ENCODE measurements around the gene DUOX1.

The DUOX1 gene

DNA sequence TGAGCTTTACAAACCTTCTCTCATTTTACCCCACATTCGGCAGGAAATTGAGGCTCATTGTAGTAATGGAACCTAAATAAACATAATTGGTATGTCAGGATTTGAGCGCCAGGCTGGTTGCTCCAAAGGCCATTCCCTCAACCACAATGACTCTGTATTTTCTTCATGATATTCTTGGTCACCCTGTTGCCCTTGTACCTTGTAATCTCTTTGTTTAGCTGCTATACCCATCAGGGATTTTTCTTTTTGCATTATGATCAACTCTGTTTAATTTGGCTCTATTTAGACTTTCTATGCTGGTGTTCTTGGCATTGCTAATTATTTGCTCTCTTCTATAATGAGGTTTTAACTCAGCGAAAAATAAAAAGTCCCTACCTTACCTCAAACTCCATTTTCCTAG is 45.6 kb upstream of the DUOX1 start:
- no peak overlapping the region for H2BK120ac ChIP-seq (ENCODE audit: insufficient read depth, low read length, poor library complexity)
- no peak overlapping the region for H2AK5ac ChIP-seq (ENCODE audit: low read length)
- H4K8ac ChIP-seq (ENCODE audit: low read depth, low read length): no peak overlapping the region
- no peak overlapping the region for H3K18ac ChIP-seq (ENCODE audit: low read length)
- H3K4me1 ChIP-seq (ENCODE audit: control insufficient read depth in 1 of 2, insufficient read depth in 2 of 2, low read length in 2 of 2): no peaks in the 10 kb centered on the region
- H3K23ac ChIP-seq (ENCODE audit: low read length): no peak overlapping the region
- H3K27me3 ChIP-seq (ENCODE audit: insufficient read depth, low read length): no peaks in the 10 kb centered on the region
- H3K79me2 ChIP-seq (ENCODE audit: control insufficient read depth, insufficient read depth, low read length, poor library complexity): no peaks in the 10 kb centered on the region
- H3K9ac ChIP-seq (ENCODE audit: low read length): no peak overlapping the region
- H2BK12ac ChIP-seq (ENCODE audit: low read length): no peak overlapping the region
- H2AFZ ChIP-seq (ENCODE audit: insufficient read depth, low read length, poor library complexity): no peak overlapping the region
- no peak overlapping the region for H2BK5ac ChIP-seq (ENCODE audit: low read depth, low read length, poor library complexity)
- H3K9me3 ChIP-seq (ENCODE audit: insufficient read depth, low read depth, low read length): no peaks in the 10 kb centered on the region
- DNase-seq: no peak
- no peaks in the 10 kb centered on the region for H3K36me3 ChIP-seq (ENCODE audit: control insufficient read depth in 1 of 2, insufficient read depth in 2 of 2, low read length in 2 of 2)
- no CpG with 5 or more reads among the region's 3 CpGs for WGBS (ENCODE audit: extremely low coverage, insufficient coverage, insufficient read length)
- H3K27ac ChIP-seq (ENCODE audit: low read depth, low read length): no peak overlapping the region
- no peak overlapping the region for H3K4me3 ChIP-seq (ENCODE audit: low read depth, low read length)
- no peak overlapping the region for H4K91ac ChIP-seq (ENCODE audit: low read depth, low read length)
- H3K4me2 ChIP-seq (ENCODE audit: low read length): no peak overlapping the region
- H3K14ac ChIP-seq (ENCODE audit: low read length): no peak overlapping the region
- H4K12ac ChIP-seq (ENCODE audit: low read depth, low read length): no peak overlapping the region
- H3K4ac ChIP-seq (ENCODE audit: low read depth, low read length): no peak overlapping the region
- no peaks in the 10 kb centered on the region for H3K79me1 ChIP-seq (ENCODE audit: low read length)

- no peaks in the 10 kb centered on the region for H3K79me1 ChIP-seq (ENCODE audit: low read length)
- H3K14ac ChIP-seq (ENCODE audit: low read length): no peak overlapping the region
- no peak overlapping the region for H3K9ac ChIP-seq (ENCODE audit: low read length)
- no peak overlapping the region for H3K4me3 ChIP-seq (ENCODE audit: low read depth, low read length)
- no peak overlapping the region for H3K18ac ChIP-seq (ENCODE audit: low read length)
- H3K23ac ChIP-seq (ENCODE audit: low read length): no peak overlapping the region
- no peak overlapping the region for H4K91ac ChIP-seq (ENCODE audit: low read depth, low read length)
- H3K4me1 ChIP-seq (ENCODE audit: control insufficient read depth in 1 of 2, insufficient read depth in 2 of 2, low read length in 2 of 2): no peaks in the 10 kb centered on the region
- no peak overlapping the region for H3K4me2 ChIP-seq (ENCODE audit: low read length)
- H3K9me3 ChIP-seq (ENCODE audit: insufficient read depth, low read depth, low read length): no peaks in the 10 kb centered on the region
- WGBS (ENCODE audit: extremely low coverage, insufficient coverage, insufficient read length): no CpG with 5 or more reads among the region's 1 CpG
- no peak overlapping the region for H2BK12ac ChIP-seq (ENCODE audit: low read length)
- H2AK5ac ChIP-seq (ENCODE audit: low read length): no peak overlapping the region
- no peaks in the 10 kb centered on the region for H3K79me2 ChIP-seq (ENCODE audit: control insufficient read depth, insufficient read depth, low read length, poor library complexity)
- no peaks in the 10 kb centered on the region for H3K27me3 ChIP-seq (ENCODE audit: insufficient read depth, low read length)
- no peak overlapping the region for H2BK120ac ChIP-seq (ENCODE audit: insufficient read depth, low read length, poor library complexity)
- H4K8ac ChIP-seq (ENCODE audit: low read depth, low read length): no peak overlapping the region
- no peak for DNase-seq
- H2BK5ac ChIP-seq (ENCODE audit: low read depth, low read length, poor library complexity): no peak overlapping the region
- H3K4ac ChIP-seq (ENCODE audit: low read depth, low read length): no peak overlapping the region
- no peak overlapping the region for H2AFZ ChIP-seq (ENCODE audit: insufficient read depth, low read length, poor library complexity)
- H4K12ac ChIP-seq (ENCODE audit: low read depth, low read length): no peak overlapping the region
- no peaks in the 10 kb centered on the region for H3K36me3 ChIP-seq (ENCODE audit: control insufficient read depth in 1 of 2, insufficient read depth in 2 of 2, low read length in 2 of 2)
- H3K27ac ChIP-seq (ENCODE audit: low read depth, low read length): no peak overlapping the region
Observed at GRCh38 chr15:45087513-45087912, 42.3 kb upstream of the DUOX1 start.

GRCh38 chr15:45088801-45089711 is 40.7 kb upstream of the DUOX1 start:
- Histone ChIP-seq H3K27ac (ENCODE audit: low read depth, low read length) (no peak overlapping the region), H3K4me3 (ENCODE audit: low read depth, low read length) (no peak overlapping the region), H3K4me1 (ENCODE audit: control insufficient read depth in 1 of 2, insufficient read depth in 2 of 2, low read length in 2 of 2) (no peaks in the 10 kb centered on the region), H2BK120ac (ENCODE audit: insufficient read depth, low read length, poor library complexity) (no peak overlapping the region), H2AFZ (ENCODE audit: insufficient read depth, low read length, poor library complexity) (no peak overlapping the region), H3K18ac (ENCODE audit: low read length) (no peak overlapping the region), H4K8ac (ENCODE audit: low read depth, low read length) (no peak overlapping the region), H2BK12ac (ENCODE audit: low read length) (no peak overlapping the region), H3K79me2 (ENCODE audit: control insufficient read depth, insufficient read depth, low read length, poor library complexity) (no peaks in the 10 kb centered on the region), H3K36me3 (ENCODE audit: control insufficient read depth in 1 of 2, insufficient read depth in 2 of 2, low read length in 2 of 2) (no peaks in the 10 kb centered on the region), H2BK5ac (ENCODE audit: low read depth, low read length, poor library complexity) (no peak overlapping the region), H3K9me3 (ENCODE audit: insufficient read depth, low read depth, low read length) (no peaks in the 10 kb centered on the region), H3K9ac (ENCODE audit: low read length) (no peak overlapping the region), H3K27me3 (ENCODE audit: insufficient read depth, low read length) (no peaks in the 10 kb centered on the region), H3K79me1 (ENCODE audit: low read length) (no peaks in the 10 kb centered on the region), H2AK5ac (ENCODE audit: low read length) (no peak overlapping the region), H3K23ac (ENCODE audit: low read length) (no peak overlapping the region), H3K4me2 (ENCODE audit: low read length) (no peak overlapping the region), H3K14ac (ENCODE audit: low read length) (no peak overlapping the region), H4K12ac (ENCODE audit: low read depth, low read length) (no peak overlapping the region), H3K4ac (ENCODE audit: low read depth, low read length) (no peak overlapping the region), H4K91ac (ENCODE audit: low read depth, low read length) (no peak overlapping the region)
- WGBS (ENCODE audit: extremely low coverage, insufficient coverage, insufficient read length): no CpG with 5 or more reads among the region's 10 CpGs
- DNase-seq: no peak

GRCh38 chr15:45089712-45090373 is 40.0 kb upstream of the DUOX1 start:
- no peak overlapping the region for H2AK5ac ChIP-seq (ENCODE audit: low read length)
- no peak overlapping the region for H3K4ac ChIP-seq (ENCODE audit: low read depth, low read length)
- H2BK12ac ChIP-seq (ENCODE audit: low read length): no peak overlapping the region
- H4K8ac ChIP-seq (ENCODE audit: low read depth, low read length): no peak overlapping the region
- no peak overlapping the region for H4K12ac ChIP-seq (ENCODE audit: low read depth, low read length)
- no peaks in the 10 kb centered on the region for H3K27me3 ChIP-seq (ENCODE audit: insufficient read depth, low read length)
- H3K4me1 ChIP-seq (ENCODE audit: control insufficient read depth in 1 of 2, insufficient read depth in 2 of 2, low read length in 2 of 2): no peaks in the 10 kb centered on the region
- no CpG with 5 or more reads among the region's 3 CpGs for WGBS (ENCODE audit: extremely low coverage, insufficient coverage, insufficient read length)
- peaks cover 2% of the 10 kb centered on the region for H3K9me3 ChIP-seq (ENCODE audit: insufficient read depth, low read depth, low read length)
- H3K79me1 ChIP-seq (ENCODE audit: low read length): no peaks in the 10 kb centered on the region
- H3K23ac ChIP-seq (ENCODE audit: low read length): no peak overlapping the region
- DNase-seq: no peak
- no peak overlapping the region for H3K9ac ChIP-seq (ENCODE audit: low read length)
- H2AFZ ChIP-seq (ENCODE audit: insufficient read depth, low read length, poor library complexity): no peak overlapping the region
- H3K27ac ChIP-seq (ENCODE audit: low read depth, low read length): no peak overlapping the region
- H3K14ac ChIP-seq (ENCODE audit: low read length): no peak overlapping the region
- H3K4me3 ChIP-seq (ENCODE audit: low read depth, low read length): no peak overlapping the region
- H2BK5ac ChIP-seq (ENCODE audit: low read depth, low read length, poor library complexity): no peak overlapping the region
- no peaks in the 10 kb centered on the region for H3K79me2 ChIP-seq (ENCODE audit: control insufficient read depth, insufficient read depth, low read length, poor library complexity)
- H3K18ac ChIP-seq (ENCODE audit: low read length): no peak overlapping the region
- no peaks in the 10 kb centered on the region for H3K36me3 ChIP-seq (ENCODE audit: control insufficient read depth in 1 of 2, insufficient read depth in 2 of 2, low read length in 2 of 2)
- no peak overlapping the region for H2BK120ac ChIP-seq (ENCODE audit: insufficient read depth, low read length, poor library complexity)
- H3K4me2 ChIP-seq (ENCODE audit: low read length): no peak overlapping the region
- no peak overlapping the region for H4K91ac ChIP-seq (ENCODE audit: low read depth, low read length)

All from trophoblast cell (in vitro differentiated cells and primary cell).